CD4-positive, alpha-beta memory T cell (primary cell): Measurements from ENCODE around the gene MYO18A. TPM values are rescaled to one million over a fixed set of nuclear protein-coding genes. Genes with fewer than 3 reads are reported as not detected.
"Not testable (repeated sequence)": the region's sequence is repeated elsewhere in the genome, so short reads cannot be mapped to it uniquely, and the experiment has no call there.

ENCODE experiments used
- CTCF ChIA-PET: fragments of 350-600 bp; sonication (Branson Sonifier 250); formaldehyde crosslinking; loops from one replicate; lab custom pipeline; 2021; ENCODE audit warnings: inconsistent platforms; ENCODE audit not compliant: partially characterized antibody; lab: Charles Lee
- POLR2A ChIA-PET: fragments of 350-600 bp; sonication (Branson Sonifier 250); formaldehyde crosslinking; loops from one replicate; lab custom pipeline; 2021; ENCODE audit not compliant: partially characterized antibody; lab: Charles Lee
- DNase-seq, 5 donors: peaks; one replicate each; pipeline versions ENCODE4 v3.0.0 to v3.0.0-alpha.2; 2020 to 2022; ENCODE audit warnings: mixed read lengths in 1 of 5
- H3K27ac ChIP-seq: one replicate; pipeline ENCODE4 v1.7.0; 2013; ENCODE audit warnings: low read depth, low read length
- H3K27me3 ChIP-seq: 2 replicates; pipeline ENCODE4 v1.7.0; 2013; ENCODE audit warnings: mild to moderate bottlenecking, low read length, moderate library complexity; ENCODE audit not compliant: insufficient read depth
- H3K36me3 ChIP-seq: 2 replicates; pipeline ENCODE4 v1.7.0; 2013; ENCODE audit warnings: mild to moderate bottlenecking, low read length, moderate library complexity; ENCODE audit not compliant: insufficient read depth
- H3K4me1 ChIP-seq: 2 replicates; pipeline ENCODE4 v1.7.0; 2013; ENCODE audit warnings: mild to moderate bottlenecking, low read length, moderate library complexity; ENCODE audit not compliant: insufficient read depth
- H3K4me3 ChIP-seq, 2 donors: one replicate each; pipeline ENCODE4 v1.7.0; 2013; ENCODE audit warnings: low read length in 2 of 2, mild to moderate bottlenecking in 1 of 2
- H3K9me3 ChIP-seq, 2 donors: one replicate each; pipeline ENCODE4 v1.7.0; 2013; ENCODE audit warnings: low read length in 2 of 2, control low read depth in 1 of 2; ENCODE audit not compliant: control insufficient read depth in 1 of 2
- H3K27ac Mint-ChIP-seq, 7 donors: one replicate each; pipeline ENCODE4 v1.8.0; 2020 to 2021; ENCODE audit warnings: mixed read lengths in 7 of 7, mild to moderate bottlenecking in 6 of 7, inconsistent platforms in 3 of 7, moderate library complexity in 3 of 7
- H3K27me3 Mint-ChIP-seq, 2 donors: one replicate each; pipeline ENCODE4 v1.8.0; 2020 to 2021; ENCODE audit warnings: mixed read lengths in 2 of 2
- H3K36me3 Mint-ChIP-seq, 2 donors: one replicate each; pipeline ENCODE4 v1.8.0; 2020 to 2021; ENCODE audit warnings: mixed read lengths in 2 of 2, inconsistent platforms in 1 of 2, mild to moderate bottlenecking in 1 of 2
- H3K4me1 Mint-ChIP-seq, 4 donors: one replicate each; pipeline ENCODE4 v1.8.0; 2020 to 2021; ENCODE audit warnings: mixed read lengths in 4 of 4, mild to moderate bottlenecking in 1 of 4
- H3K4me3 Mint-ChIP-seq, 8 donors: one replicate each; pipeline ENCODE4 v1.8.0; 2020 to 2021; ENCODE audit warnings: mixed read lengths in 8 of 8, mild to moderate bottlenecking in 7 of 8, moderate library complexity in 6 of 8, inconsistent platforms in 3 of 8
- H3K9me3 Mint-ChIP-seq, 8 donors: one replicate each; pipeline ENCODE4 v1.8.0; 2020 to 2021; ENCODE audit warnings: mixed read lengths in 8 of 8, mild to moderate bottlenecking in 5 of 8, inconsistent platforms in 3 of 8, moderate library complexity in 1 of 8
- intact Hi-C: fragments of 100-400 bp; cut with micrococcal nuclease; formaldehyde crosslinking; loops from one replicate; pipeline ENCODE4 v1.15.1; 2023
- polyA plus RNA-seq, 2 donors: library from polyadenylated mRNA; unstranded; fragments of 300-500 nt; fragmentation: Illumina TruSeq; gene quantifications; one replicate each; pipeline ENCODE4 v1.2.3, GENCODE V29; 2021
- total RNA-seq, 2 experiments: library from RNA; stranded (reverse); gene quantifications; one replicate each; pipeline ENCODE4 v1.2.3, GENCODE V29; 2021

The MYO18A gene
- total and polyA plus RNA-seq, 4 experiments from 2014 or later, result 6.0 to 136 (median 89.5) TPM

GRCh38 chr17:29209073-29209472, 28.9 kb upstream of the MYO18A start:
- intact Hi-C loops, result no loop called here
- Histone ChIP-seq H3K27ac (no peak overlapping the region), H3K27me3 (no peaks in the 10 kb centered on the region), H3K4me1 (no peaks in the 10 kb centered on the region), H3K9me3 (no peaks in the 10 kb centered on the region), H3K36me3 (no peaks in the 10 kb centered on the region), H3K4me3 (no peak overlapping the region)
- no peak for DNase-seq
- H3K36me3 Mint-ChIP-seq, result no peaks in the 10 kb centered on the region
- no peak overlapping the region for H3K27ac Mint-ChIP-seq
- no peaks in the 10 kb centered on the region for H3K4me1 Mint-ChIP-seq
- CTCF ChIA-PET, result interaction anchor here (1.1 to 5.6 kb wide), 2 partner anchors 10 to 28 kb away, joined by 3 to 29 read pairs; partner anchors contain the start of gene MYO18A
- POLR2A ChIA-PET, result interaction anchor here (1.2 kb wide), 1 partner anchor 60 kb away, joined by 3 read pairs; no protein-coding TSS in a partner anchor
- H3K9me3 Mint-ChIP-seq, result no peaks in the 10 kb centered on the region
- no peak overlapping the region for H3K4me3 Mint-ChIP-seq
- peaks cover 3 to 4% of the 10 kb centered on the region in 2 donors for H3K27me3 Mint-ChIP-seq

- H3K4me1 ChIP-seq, result no peaks in the 10 kb centered on the region
- H3K27ac Mint-ChIP-seq, result no peak overlapping the region
- H3K27ac ChIP-seq, result no peak overlapping the region
- intact Hi-C loops, result no loop called here
- no peaks in the 10 kb centered on the region for H3K9me3 Mint-ChIP-seq
- no peak for DNase-seq
- no peak overlapping the region for H3K4me3 Mint-ChIP-seq
- POLR2A ChIA-PET, result no interaction called here
- H3K36me3 ChIP-seq, result no peaks in the 10 kb centered on the region
- no peak overlapping the region for H3K4me3 ChIP-seq
- no peaks in the 10 kb centered on the region for H3K27me3 ChIP-seq
- H3K9me3 ChIP-seq, result no peaks in the 10 kb centered on the region
- H3K4me1 Mint-ChIP-seq, result no peaks in the 10 kb centered on the region
- H3K27me3 Mint-ChIP-seq, result peaks cover 3 to 6% of the 10 kb centered on the region in 2 donors
- no peaks in the 10 kb centered on the region for H3K36me3 Mint-ChIP-seq
- CTCF ChIA-PET, result interaction anchor here (0.8 to 5.6 kb wide), 3 partner anchors 11 to 91 kb away, joined by 3 to 29 read pairs (median 4); no protein-coding TSS in a partner anchor
These were observed 27.8 kb upstream of the MYO18A start for GRCh38 chr17:29207975-29208374.

GRCh38 chr17:29205047-29205446, 24.8 kb upstream of the MYO18A start:
- Mint-ChIP-seq H3K27ac (no peak overlapping the region), H3K27me3 (peaks cover 3 to 6% of the 10 kb centered on the region in 2 donors), H3K4me3 (no peak overlapping the region), H3K4me1 (no peaks in the 10 kb centered on the region), H3K36me3 (no peaks in the 10 kb centered on the region), H3K9me3 (no peaks in the 10 kb centered on the region)
- Histone ChIP-seq H3K9me3 (no peaks in the 10 kb centered on the region), H3K27me3 (no peaks in the 10 kb centered on the region), H3K4me3 (no peak overlapping the region), H3K36me3 (no peaks in the 10 kb centered on the region), H3K4me1 (no peaks in the 10 kb centered on the region), H3K27ac (no peak overlapping the region)
- ChIA-PET POLR2A (no interaction called here), CTCF (interaction anchor here (0.8 to 1.3 kb wide), 2 partner anchors 8 to 89 kb away, joined by 3 read pairs; no protein-coding TSS in a partner anchor)
- DNase-seq, result no peak
- intact Hi-C loops, result no loop called here

GRCh38 chr17:29204068-29204804, 24.0 kb upstream of the MYO18A start:
- CTCF ChIA-PET, result interaction anchor here (1.3 kb wide), 1 partner anchor 9 kb away, joined by 3 read pairs; no protein-coding TSS in a partner anchor
- H3K27ac Mint-ChIP-seq, H3K4me3 Mint-ChIP-seq, H3K9me3 ChIP-seq, H3K4me1 Mint-ChIP-seq, H3K36me3 Mint-ChIP-seq, H3K4me1 ChIP-seq, H3K36me3 ChIP-seq, H3K27me3 ChIP-seq, H3K27ac ChIP-seq, H3K27me3 Mint-ChIP-seq, intact Hi-C loops, POLR2A ChIA-PET, DNase-seq, H3K4me3 ChIP-seq, H3K9me3 Mint-ChIP-seq: not testable (repeated sequence)

- Mint-ChIP-seq H3K4me1 (no peaks in the 10 kb centered on the region), H3K27me3 (peaks cover 2 to 9% of the 10 kb centered on the region in 2 donors), H3K36me3 (no peaks in the 10 kb centered on the region), H3K9me3 (no peaks in the 10 kb centered on the region), H3K27ac (no peak overlapping the region), H3K4me3 (no peak overlapping the region)
- Histone ChIP-seq H3K4me3 (no peak overlapping the region), H3K27ac (no peak overlapping the region), H3K36me3 (no peaks in the 10 kb centered on the region), H3K9me3 (no peaks in the 10 kb centered on the region), H3K27me3 (no peaks in the 10 kb centered on the region), H3K4me1 (no peaks in the 10 kb centered on the region)
- CTCF ChIA-PET, result interaction anchor here (1.1 to 1.7 kb wide), 2 partner anchors 16 to 22 kb away, joined by 3 to 4 read pairs; no protein-coding TSS in a partner anchor
- POLR2A ChIA-PET, result no interaction called here
- intact Hi-C loops, result no loop called here
- no peak for DNase-seq
These were observed 17.5 kb upstream of the MYO18A start for GRCh38 chr17:29197516-29198272.

GRCh38 chr17:29196769-29197515, 16.7 kb upstream of the MYO18A start:
- Mint-ChIP-seq H3K9me3 (no peaks in the 10 kb centered on the region), H3K4me3 (no peak overlapping the region), H3K36me3 (no peaks in the 10 kb centered on the region), H3K27ac (no peak overlapping the region), H3K4me1 (no peaks in the 10 kb centered on the region), H3K27me3 (peaks cover 4 to 13% of the 10 kb centered on the region in 2 donors)
- no peaks in the 10 kb centered on the region for H3K36me3 ChIP-seq
- CTCF ChIA-PET, result interaction anchor here (1.1 to 1.7 kb wide), 2 partner anchors 17 to 23 kb away, joined by 3 to 4 read pairs; no protein-coding TSS in a partner anchor
- H3K4me3 ChIP-seq, result no peak overlapping the region
- intact Hi-C loops, result no loop called here
- no peaks in the 10 kb centered on the region for H3K4me1 ChIP-seq
- H3K9me3 ChIP-seq, result no peaks in the 10 kb centered on the region
- no peak overlapping the region for H3K27ac ChIP-seq
- no peak for DNase-seq
- H3K27me3 ChIP-seq, result no peaks in the 10 kb centered on the region
- POLR2A ChIA-PET, result no interaction called here
